Lower leg skin (tissue), 3 donors: ENCODE results near the gene TLE2.

Experiments used
- POLR2A ChIP-seq, 2 donors: fragments of 450-650 bp; IDR thresholded peaks; one replicate each; pipeline ENCODE4 v1.6.1; 2016 to 2017; ENCODE audit warnings: antibody characterized with exemption in 2 of 2, mild to moderate bottlenecking in 1 of 2, moderate library complexity in 1 of 2
- TF ChIP-seq, protein P1 (sequence below), 3 donors: fragments of 450-650 bp; IDR thresholded peaks; one replicate each; pipeline ENCODE4 v1.5.1; 2016; ENCODE audit warnings: antibody characterized with exemption in 3 of 3, mild to moderate bottlenecking in 3 of 3, moderate library complexity in 2 of 3

DNA sequence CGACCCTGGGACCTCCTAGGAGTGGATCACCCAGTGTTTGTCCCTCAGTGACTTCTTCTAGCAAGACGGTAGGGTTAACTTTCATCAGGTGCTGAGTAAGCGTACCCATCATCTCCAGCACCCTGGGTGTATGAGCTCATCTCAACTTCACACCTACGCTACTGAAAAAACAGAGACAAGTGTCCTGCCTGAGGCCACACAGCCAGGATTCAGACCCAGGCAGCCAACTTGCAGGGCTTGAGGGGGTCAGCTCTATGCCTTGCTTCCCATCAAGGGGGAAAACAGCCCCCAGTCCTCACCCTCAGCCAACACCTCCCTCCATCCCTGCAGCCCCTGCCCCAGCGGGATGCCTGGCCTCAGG is 4.6 kb downstream of the TLE2 start:
- TF ChIP-seq, protein P1, sequence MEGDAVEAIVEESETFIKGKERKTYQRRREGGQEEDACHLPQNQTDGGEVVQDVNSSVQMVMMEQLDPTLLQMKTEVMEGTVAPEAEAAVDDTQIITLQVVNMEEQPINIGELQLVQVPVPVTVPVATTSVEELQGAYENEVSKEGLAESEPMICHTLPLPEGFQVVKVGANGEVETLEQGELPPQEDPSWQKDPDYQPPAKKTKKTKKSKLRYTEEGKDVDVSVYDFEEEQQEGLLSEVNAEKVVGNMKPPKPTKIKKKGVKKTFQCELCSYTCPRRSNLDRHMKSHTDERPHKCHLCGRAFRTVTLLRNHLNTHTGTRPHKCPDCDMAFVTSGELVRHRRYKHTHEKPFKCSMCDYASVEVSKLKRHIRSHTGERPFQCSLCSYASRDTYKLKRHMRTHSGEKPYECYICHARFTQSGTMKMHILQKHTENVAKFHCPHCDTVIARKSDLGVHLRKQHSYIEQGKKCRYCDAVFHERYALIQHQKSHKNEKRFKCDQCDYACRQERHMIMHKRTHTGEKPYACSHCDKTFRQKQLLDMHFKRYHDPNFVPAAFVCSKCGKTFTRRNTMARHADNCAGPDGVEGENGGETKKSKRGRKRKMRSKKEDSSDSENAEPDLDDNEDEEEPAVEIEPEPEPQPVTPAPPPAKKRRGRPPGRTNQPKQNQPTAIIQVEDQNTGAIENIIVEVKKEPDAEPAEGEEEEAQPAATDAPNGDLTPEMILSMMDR (IDR thresholded peaks at IDR 0.05) = no peak
- no peak for TF ChIP-seq POLR2A (IDR thresholded peaks at IDR 0.05)
